Heart left ventricle (tissue), 16 donors: ENCODE data around the gene LIX1. TPM values are rescaled to one million over a fixed set of nuclear protein-coding genes. Genes with fewer than 3 reads are reported as not detected.

Experiments
- ATAC-seq, 4 donors: fragments of 200-7000 bp; cut with Tn5 transposase; one replicate each; pipeline ENCODE4 v1.9.1; 2020 to 2022; ENCODE audit warnings: moderate library complexity in 4 of 4, mild to moderate bottlenecking in 3 of 4, moderate number of reproducible peaks in 1 of 4
- DNase-seq, 5 donors: peaks; one replicate each; pipeline ENCODE4 v3.0.0-alpha.2; 2020
- H3K27ac ChIP-seq, 12 donors: fragments of 200-600 bp; sonication (generic) in 4 of 12; one replicate each; pipeline versions ENCODE4 v1.5.0 to v1.8.0; 2016 to 2022; ENCODE audit warnings: mild to moderate bottlenecking in 2 of 12
- H3K27me3 ChIP-seq, 9 donors: fragments of 200-600 bp; sonication (generic) in 2 of 9; one replicate each; pipeline versions ENCODE4 v1.5.1 to v1.8.0; 2016 to 2022; ENCODE audit warnings: mild to moderate bottlenecking in 3 of 9
- H3K36me3 ChIP-seq, 9 donors: fragments of 200-600 bp; sonication (generic) in 2 of 9; one replicate each; pipeline versions ENCODE4 v1.5.0 to v1.8.0; 2018 to 2022; ENCODE audit warnings: mild to moderate bottlenecking in 2 of 9
- H3K4me1 ChIP-seq, 12 donors: fragments of 200-600 bp; sonication (generic) in 4 of 12; one replicate each; pipeline versions ENCODE4 v1.5.0 to v1.8.0; 2016 to 2022; ENCODE audit warnings: mild to moderate bottlenecking in 3 of 12
- H3K4me3 ChIP-seq, 12 donors: fragments of 200-600 bp; sonication (generic) in 4 of 12; one replicate each; pipeline versions ENCODE4 v1.5.0 to v1.8.0; 2017 to 2022; ENCODE audit warnings: mild to moderate bottlenecking in 9 of 12, moderate library complexity in 4 of 12
- H3K9me3 ChIP-seq, 12 donors: fragments of 200-600 bp; sonication (generic) in 4 of 12; one replicate each; pipeline versions ENCODE4 v1.5.0 to v1.8.0; 2016 to 2022; ENCODE audit warnings: mild to moderate bottlenecking in 1 of 12
- CTCF ChIP-seq, 12 donors: fragments of 200-600 bp; sonication (generic) in 4 of 12; IDR thresholded peaks; one replicate each; pipeline versions ENCODE4 v1.5.0 to v1.8.0; 2018 to 2022; ENCODE audit warnings: antibody characterized with exemption in 12 of 12, mild to moderate bottlenecking in 5 of 12
- POLR2A ChIP-seq, 2 donors: fragments of 450-650 bp; IDR thresholded peaks; one replicate each; pipeline ENCODE4 v1.6.1; 2017; ENCODE audit warnings: antibody characterized with exemption in 2 of 2, mild to moderate bottlenecking in 2 of 2, moderate library complexity in 2 of 2
- WGBS, 4 donors: extraction: QIAGEN DNeasy Blood & Tissue Kit in 2 of 4; methylation state at CpG; one replicate each; pipeline versions ENCODE4 v1.1.5 to v1.1.7; 2013 to 2018; 5-methylcytosine and 5-hydroxymethylcytosine counted together
- intact Hi-C, 10 donors: fragments of 100-400 bp; cut with DNase I; formaldehyde crosslinking; loops; one replicate each; pipeline versions ENCODE4 v1.11.1 to v1.14.2; 2022
- polyA plus RNA-seq, 2 donors: library from polyadenylated mRNA; stranded (reverse); fragments of 200-250 nt; gene quantifications; one replicate each; pipeline ENCODE4 v1.2.3, GENCODE V29; 2013
- total RNA-seq, 9 donors: library from RNA; depleted of rRNA in 2 of 9; stranded (reverse); fragments of >200 nt in 2 of 9; fragmentation: NEBNext Ultra II Directional in 3 of 9; extraction: Animal tissue kit (Norgen Biotek cat#: 25700) in 3 of 9; gene quantifications; one replicate each; pipeline versions ENCODE4 v1.1.0 to v1.2.4, GENCODE V29; 2016 to 2023
- donor health status: ischemic (EF 13 %, LVEDD 7.1; RV severe dilation, severe dysfunction).
- donor health status: healthy with polysubstance abuse.
- donor health status: DM: no; HTN: yes; CAD: no.
- donor health status: DM: no; HTN: no; CAD: no.
- donor health status: ischemic (EF 25% LVEDD 6.9; RV normal size, moderate dysfunction).
- donor health status: ischemic (EF 25% LVEDD 5.7; RV mildly dilated, moderate dysfunction).
- donor health status: healthy.
- donor health status: DM: yes; HTN: yes; CAD: no.
- donor health status: ischemic (EF 35%, LVEDD 5.7; RV mildly dilated, moderate dysfunction).
- donor health status: nonischemic (EF 11% LVEDD 7.7; RV severe dilation, severe dysfunction).
- donor health status: DM: yes; HTN: yes; CAD: no.
- donor health status: PGD.
- donor health status: ischemic (EF 29% LVEDD 5.4; RV normal size, mild dysfunction).
- donor health status: nonischemic (EF 23%, LVEDD 6.1; RV moderate dilation, normal function).

LIX1 gene
- total and polyA plus RNA-seq, 11 donors: 0.12 to 0.33 (median 0.22) TPM; not detected in 8

- ATAC-seq (no peak), DNase-seq (no peak)
- Histone ChIP-seq H3K9me3 (no peaks in the 10 kb centered on the region), H3K27ac (no peak overlapping the region), H3K4me1 (peaks cover 0 to 9% (median 0%) of the 10 kb centered on the region in 12 donors), H3K36me3 (no peaks in the 10 kb centered on the region), H3K27me3 (no peaks in the 10 kb centered on the region), H3K4me3 (no peak overlapping the region)
- WGBS, 4 donors: 88 to 95% (median 94%) methylated on average over 4 of the region's 4 CpGs
- TF ChIP-seq POLR2A (IDR thresholded peaks at IDR 0.05) (no peak), CTCF (IDR thresholded peaks at IDR 0.05) (no peak)
- intact Hi-C loops: loop anchor here in 1 of 10 donors (5.0 kb wide), 1 partner anchor 50 kb away; no protein-coding TSS in a partner anchor
Observed at GRCh38 chr5:97077246-97077645, 65.2 kb downstream of the LIX1 start.

GRCh38 chr5:97076098-97076497 is 66.3 kb downstream of the LIX1 start:
- Histone ChIP-seq H3K27me3 (no peaks in the 10 kb centered on the region), H3K4me3 (no peak overlapping the region), H3K27ac (no peak overlapping the region), H3K4me1 (no peaks in the 10 kb centered on the region), H3K9me3 (no peaks in the 10 kb centered on the region), H3K36me3 (no peaks in the 10 kb centered on the region)
- intact Hi-C loops: loop anchor here in 1 of 10 donors (5.0 kb wide), 1 partner anchor 51 kb away; no protein-coding TSS in a partner anchor
- ATAC-seq: no peak
- TF ChIP-seq POLR2A (IDR thresholded peaks at IDR 0.05) (no peak), CTCF (IDR thresholded peaks at IDR 0.05) (no peak)
- DNase-seq: no peak

- 83 to 93% (median 86%) methylated on average over 5 of the region's 5 CpGs for WGBS, 4 donors
Observed at GRCh38 chr5:97075649-97076048, 66.8 kb downstream of the LIX1 start.

GRCh38 chr5:97074859-97075489 is 67.4 kb downstream of the LIX1 start:
- intact Hi-C loops: loop anchor here in 1 of 10 donors (5.0 kb wide), 1 partner anchor 52 kb away; no protein-coding TSS in a partner anchor
- no peaks in the 10 kb centered on the region for H3K36me3 ChIP-seq
- H3K9me3 ChIP-seq: no peaks in the 10 kb centered on the region
- no peak for ATAC-seq
- TF ChIP-seq CTCF (IDR thresholded peaks at IDR 0.05) (no peak), POLR2A (IDR thresholded peaks at IDR 0.05) (no peak)
- WGBS, 4 donors: 57 to 67% (median 64%) methylated on average over 4 of the region's 4 CpGs
- H3K4me3 ChIP-seq: no peak overlapping the region
- no peaks in the 10 kb centered on the region for H3K27me3 ChIP-seq
- DNase-seq: no peak
- no peaks in the 10 kb centered on the region for H3K4me1 ChIP-seq
- H3K27ac ChIP-seq: no peak overlapping the region

More at GRCh38 chr5:97075649-97076048, 66.8 kb downstream of the LIX1 start:
- no peaks in the 10 kb centered on the region for H3K27me3 ChIP-seq
- TF ChIP-seq CTCF (IDR thresholded peaks at IDR 0.05) (no peak), POLR2A (IDR thresholded peaks at IDR 0.05) (no peak)
- DNase-seq (no peak), ATAC-seq (no peak)
- H3K4me1 ChIP-seq: no peaks in the 10 kb centered on the region
- H3K9me3 ChIP-seq: no peaks in the 10 kb centered on the region
- H3K27ac ChIP-seq: no peak overlapping the region
- intact Hi-C loops: loop anchor here in 1 of 10 donors (5.0 kb wide), 1 partner anchor 52 kb away; no protein-coding TSS in a partner anchor
- H3K36me3 ChIP-seq: no peaks in the 10 kb centered on the region
- H3K4me3 ChIP-seq: no peak overlapping the region
